GM19023 (cell line): Measurements from ENCODE around the gene UBE2H.
"Not testable (repeated sequence)": the region's sequence is repeated elsewhere in the genome, so short reads cannot be mapped to it uniquely, and the experiment has no call there.

Source experiments
- ATAC-seq: cut with Tn5 transposase; IDR thresholded peaks from one replicate; pipeline ENCODE4 v1.9.1; 2021; ENCODE audit warnings: mild to moderate bottlenecking, moderate library complexity; ENCODE audit not compliant: unreplicated experiment

The UBE2H gene

DNA sequence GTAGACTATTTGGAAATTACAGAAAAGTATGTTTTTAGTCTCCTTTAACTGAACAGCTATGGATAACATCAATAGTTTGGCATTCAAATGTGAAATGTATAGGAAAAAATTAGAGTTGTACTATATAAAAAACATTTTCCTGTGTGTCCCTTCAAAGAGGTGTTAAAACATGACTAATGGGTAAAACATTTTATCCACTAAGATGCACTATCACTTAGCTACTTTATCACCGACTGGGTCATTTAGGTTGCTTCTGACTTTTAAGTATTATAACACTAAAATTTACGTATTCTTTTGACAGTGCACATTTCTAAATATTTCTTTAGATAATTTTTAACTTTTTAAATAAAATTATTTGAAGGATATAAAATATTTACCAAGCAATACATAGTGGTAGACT is 77.6 kb downstream of the UBE2H start:
- ATAC-seq = no peak

GRCh38 chr7:129874722-129875121 is 78.0 kb downstream of the UBE2H start:
- ATAC-seq = no peak

DNA sequence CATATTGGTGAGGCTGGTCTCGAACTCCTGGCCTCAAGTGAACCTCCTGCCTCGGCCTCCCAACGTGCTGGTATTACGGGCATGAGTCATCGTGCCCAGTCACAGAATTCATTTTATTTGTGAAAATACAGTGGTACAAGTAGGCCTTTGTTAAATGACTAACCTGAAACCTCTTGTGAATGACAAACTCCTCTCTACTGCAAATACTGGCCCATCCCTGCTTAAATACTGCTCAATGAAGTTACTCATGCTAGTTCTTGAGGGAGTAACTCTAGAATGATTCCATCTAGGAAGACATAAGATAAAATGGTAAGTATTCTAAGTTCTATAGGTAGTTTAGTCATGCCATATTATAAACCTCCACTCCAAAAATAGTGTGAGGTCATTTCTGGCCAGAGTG is 80.7 kb downstream of the UBE2H start:
- no peak for ATAC-seq

DNA sequence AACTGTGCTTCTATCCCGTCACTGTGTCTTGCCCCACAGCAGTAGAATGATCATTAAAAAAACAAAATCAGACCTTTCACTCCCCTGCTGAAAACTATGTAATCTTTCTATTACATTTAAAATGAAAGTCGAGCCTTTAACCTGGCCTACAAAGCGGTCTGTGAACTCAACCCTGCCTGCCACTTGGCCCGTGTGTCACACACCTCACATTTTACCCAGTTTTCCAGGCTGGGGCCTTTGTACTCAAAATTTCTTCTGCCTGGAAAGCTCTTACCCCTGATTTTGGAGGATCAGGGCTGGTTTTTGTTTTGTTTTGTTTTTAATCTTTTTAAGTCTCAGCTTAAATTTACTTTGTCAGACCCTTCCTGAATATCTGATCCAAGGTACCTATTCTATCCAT is 82.1 kb downstream of the UBE2H start:
- no peak for ATAC-seq

DNA sequence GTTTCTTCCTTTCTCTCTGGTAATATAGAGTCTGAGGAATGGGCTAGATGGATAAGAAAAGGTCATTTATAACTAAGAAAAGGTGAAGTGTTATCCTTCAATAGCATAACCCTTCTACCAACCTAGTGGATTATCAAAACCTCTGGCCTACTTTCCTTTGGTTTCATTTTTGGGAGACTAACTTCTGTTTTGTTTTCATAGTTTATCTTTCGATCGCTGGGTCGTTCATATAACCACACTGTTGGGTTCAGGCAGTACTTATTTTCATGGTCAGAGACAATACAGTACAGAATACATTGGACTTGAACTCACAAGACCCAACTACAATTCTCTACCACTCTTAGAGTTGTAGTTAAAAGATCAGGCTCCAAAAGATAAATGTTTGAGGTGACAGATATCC is 86.5 kb downstream of the UBE2H start:
- ATAC-seq = no peak

DNA sequence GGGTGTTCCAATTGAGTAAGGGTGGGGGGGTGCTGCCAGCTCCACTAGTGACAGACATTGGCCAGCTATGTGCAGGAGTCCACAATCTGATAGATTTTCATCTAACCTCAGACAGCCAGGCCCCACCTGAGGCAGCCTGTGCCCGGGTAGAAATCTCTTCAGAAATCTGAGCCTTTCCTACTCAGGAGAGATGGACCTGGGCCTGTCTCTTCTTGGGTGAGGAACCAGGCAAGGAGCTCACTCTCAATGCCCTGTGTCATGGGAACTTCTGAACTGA is 86.9 kb downstream of the UBE2H start:
- ATAC-seq = no peak

DNA sequence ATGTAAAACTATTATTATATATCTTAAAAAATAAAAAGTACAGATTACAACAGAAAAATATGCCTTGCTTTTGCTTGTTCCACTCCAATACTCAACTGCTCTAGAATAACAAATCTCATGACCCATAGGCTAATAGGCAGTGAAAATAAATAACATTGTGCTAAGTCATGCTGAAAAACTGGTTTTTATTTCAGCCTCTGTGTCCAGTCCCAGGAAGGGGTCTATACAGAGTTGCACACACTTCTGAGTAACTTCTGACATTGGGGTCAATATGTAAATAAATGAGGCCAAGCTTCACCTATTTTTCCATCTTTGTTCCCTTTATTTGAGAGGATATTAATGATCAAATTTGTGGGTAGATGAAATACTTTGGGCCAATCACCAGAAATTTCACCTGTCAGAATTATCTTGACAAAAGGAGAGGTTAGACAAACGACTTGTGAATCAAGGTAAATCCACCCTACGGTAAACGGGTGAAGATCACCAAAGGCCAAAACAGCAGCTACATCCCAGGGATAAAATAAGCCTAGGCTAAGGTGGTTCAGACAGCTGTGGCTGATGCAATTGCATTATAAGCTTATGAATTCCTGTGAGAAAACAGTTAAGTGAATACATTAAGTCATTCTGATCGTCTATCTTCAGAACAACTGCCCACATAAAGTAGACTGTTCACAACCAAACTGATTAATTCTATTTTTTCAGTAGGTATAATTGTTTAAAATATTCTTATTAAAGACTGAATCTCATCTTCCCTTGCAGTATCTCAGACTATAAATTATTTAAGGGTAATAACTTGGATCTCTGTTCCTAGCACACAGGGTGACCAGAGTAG is 87.5 kb downstream of the UBE2H start:
- ATAC-seq = no peak

DNA sequence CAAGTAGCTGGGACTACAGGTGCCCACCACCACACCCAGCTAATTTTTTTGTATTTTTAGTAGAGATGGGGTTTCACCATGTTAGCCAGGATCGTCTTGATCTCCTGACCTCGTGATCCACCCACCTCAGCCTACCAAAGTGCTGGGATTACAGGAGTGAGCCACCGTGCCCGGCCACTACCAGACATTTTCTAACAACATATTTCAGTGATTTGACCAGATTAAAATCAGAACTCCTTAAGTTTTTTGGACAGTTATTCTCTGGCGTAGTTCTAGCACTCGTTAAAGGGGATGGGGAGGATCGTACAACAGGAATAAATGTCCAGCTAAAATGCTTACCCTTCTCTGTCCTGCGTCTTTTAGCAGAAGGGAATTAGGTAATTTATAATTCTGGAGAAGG is 88.1 kb downstream of the UBE2H start:
- not testable (repeated sequence) for ATAC-seq

DNA sequence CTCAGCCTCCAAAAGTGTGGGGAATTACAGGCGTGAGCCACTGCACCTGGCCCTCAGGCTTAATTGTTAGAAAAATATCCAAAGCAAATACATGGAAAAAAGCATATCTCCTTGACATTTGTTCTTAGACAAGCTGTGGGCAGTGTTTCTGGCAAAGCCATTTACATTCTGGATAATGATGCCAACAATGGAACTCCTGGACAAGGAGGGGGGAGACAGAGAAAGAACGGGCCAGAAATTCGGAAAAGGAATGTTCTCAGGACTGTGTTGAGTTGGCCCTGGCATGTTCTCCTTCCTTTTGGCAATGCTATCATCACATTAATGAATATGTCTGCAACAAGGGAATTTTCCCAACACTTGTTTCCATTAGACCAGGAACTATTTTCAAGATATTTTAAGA is 88.7 kb downstream of the UBE2H start:
- no peak for ATAC-seq

- no peak for ATAC-seq
Observed at GRCh38 chr7:129862682-129863081, 90.1 kb downstream of the UBE2H start.

GRCh38 chr7:129860784-129861183 is 92.0 kb downstream of the UBE2H start:
- ATAC-seq = not testable (repeated sequence)

DNA sequence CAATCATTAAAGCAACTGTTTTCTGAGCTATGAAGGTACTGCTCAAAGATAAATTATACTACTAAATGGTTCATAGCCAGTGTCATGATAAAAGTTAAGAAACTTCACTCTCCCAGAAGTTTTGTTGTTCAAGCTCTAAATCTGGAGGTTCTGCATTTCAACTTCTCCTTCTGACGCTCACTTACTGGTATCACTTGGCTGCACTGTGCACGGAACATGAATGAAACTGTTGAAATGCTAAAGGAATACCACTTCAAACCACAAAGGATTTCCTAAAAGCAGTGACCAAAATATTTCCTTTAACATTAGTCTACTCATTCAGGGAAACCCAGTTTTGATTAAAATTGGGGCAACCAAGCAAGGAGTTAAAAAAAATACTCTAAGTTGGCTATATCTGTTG is 93.6 kb downstream of the UBE2H start:
- no peak for ATAC-seq

GRCh38 chr7:129858490-129858889 is 94.3 kb downstream of the UBE2H start:
- ATAC-seq = no peak

DNA sequence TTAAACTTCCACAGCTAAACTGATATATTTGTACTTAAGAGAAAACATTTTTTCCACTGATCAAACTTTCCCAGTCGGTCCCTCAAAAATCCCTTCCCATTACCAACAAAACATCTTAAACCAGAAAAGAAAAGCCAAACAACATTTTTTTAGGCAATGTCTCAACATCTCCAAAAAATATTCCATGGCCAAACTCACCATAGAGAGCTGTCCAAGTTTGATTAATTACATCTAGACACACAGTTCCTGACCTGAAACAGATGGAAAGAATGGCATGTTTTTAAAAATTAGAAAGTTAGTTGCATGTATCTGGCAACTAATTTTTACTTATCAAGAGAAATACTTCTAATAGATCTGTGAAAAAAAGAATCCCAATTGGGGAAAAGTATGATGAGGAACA is 95.4 kb downstream of the UBE2H start:
- ATAC-seq = no peak

- ATAC-seq = no peak
Observed at GRCh38 chr7:129855935-129856717, 96.6 kb downstream of the UBE2H start.

GRCh38 chr7:129855234-129855673 is 97.5 kb downstream of the UBE2H start:
- no peak for ATAC-seq

DNA sequence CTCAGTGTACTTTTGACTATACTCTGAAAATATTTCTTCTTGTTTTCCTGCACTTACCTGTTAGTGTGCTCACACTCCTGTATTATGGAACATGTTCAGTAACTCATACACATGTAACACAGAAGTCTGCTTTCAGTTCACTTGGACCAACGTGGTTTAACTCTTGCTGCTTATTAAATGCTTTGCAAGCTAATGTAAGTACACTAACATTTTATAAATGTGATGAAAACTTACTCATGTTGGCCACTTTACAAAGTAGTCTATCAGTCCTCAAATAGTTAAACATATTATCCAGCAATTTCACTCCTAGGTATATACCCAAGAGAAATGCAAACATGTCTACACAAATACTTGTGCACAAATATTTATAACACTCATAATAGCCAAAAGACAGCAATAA is 98.4 kb downstream of the UBE2H start:
- ATAC-seq = no peak

GRCh38 chr7:129853661-129854268 is 99.0 kb downstream of the UBE2H start:
- no peak for ATAC-seq

GRCh38 chr7:129851809-129852208 is 101.0 kb downstream of the UBE2H start:
- ATAC-seq = no peak

GRCh38 chr7:129851174-129851573 is 101.6 kb downstream of the UBE2H start:
- no peak for ATAC-seq

- no peak for ATAC-seq
Observed at GRCh38 chr7:129848436-129848835, 104.3 kb downstream of the UBE2H start.

DNA sequence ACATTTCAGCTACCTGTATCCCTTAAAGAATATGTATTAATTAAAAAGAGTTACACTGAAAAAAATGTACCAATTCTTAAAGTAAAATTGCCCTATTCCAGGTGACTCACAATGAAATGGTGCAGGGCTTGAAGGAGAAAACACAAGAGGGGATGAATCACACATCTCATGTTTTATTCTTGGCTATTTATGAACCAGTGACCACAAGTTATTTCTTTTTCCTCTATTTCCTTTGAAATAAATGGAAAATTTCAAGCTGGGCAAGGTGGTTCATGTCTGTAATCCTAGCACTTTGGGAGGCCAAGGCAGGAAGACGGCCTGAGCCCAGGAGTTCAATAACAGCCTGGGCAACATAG is 106.8 kb downstream of the UBE2H start:
- ATAC-seq = no peak
